NOMO-1 (cell line): ENCODE measurements around the gene ERC2.
A peak's percentile ranks its signal among the peaks of the same experiment; 100 is the strongest.
"Not testable (repeated sequence)": the region's sequence is repeated elsewhere in the genome, so short reads cannot be mapped to it uniquely, and the experiment has no call there.

Experiments used
- DNase-seq, 2 experiments: peaks; one replicate each; lab custom pipeline; 2025; ENCODE audit not compliant: unreplicated experiment in 2 of 2; lab: John Stamatoyannopoulos, UW

ERC2 gene

GRCh38 chr3:56318891-56319290, 149.4 kb downstream of the ERC2 start:
- DNase-seq, result no peak

- DNase-seq, result no peak
Observed at GRCh38 chr3:56316944-56317343, 151.3 kb downstream of the ERC2 start.

DNA sequence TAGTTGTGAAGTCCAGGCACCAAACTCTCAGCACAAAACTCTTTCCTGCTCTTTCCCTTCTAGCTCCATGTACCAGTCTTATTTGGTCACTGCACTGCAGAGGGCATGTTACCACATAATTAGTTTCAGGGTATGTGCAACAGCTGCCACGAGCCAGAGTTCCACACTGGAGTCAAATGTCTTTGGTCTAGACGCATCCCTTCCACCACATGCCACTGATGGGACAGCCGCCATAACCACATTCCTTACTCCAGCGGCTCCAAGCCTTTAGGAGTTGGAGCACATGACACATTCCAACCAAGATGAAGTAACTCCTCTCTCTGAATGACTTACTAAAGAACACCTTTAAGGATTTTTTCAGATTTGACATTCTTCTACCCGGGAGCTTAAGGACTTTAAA, 153.4 kb downstream of the ERC2 start:
- no peak for DNase-seq

DNA sequence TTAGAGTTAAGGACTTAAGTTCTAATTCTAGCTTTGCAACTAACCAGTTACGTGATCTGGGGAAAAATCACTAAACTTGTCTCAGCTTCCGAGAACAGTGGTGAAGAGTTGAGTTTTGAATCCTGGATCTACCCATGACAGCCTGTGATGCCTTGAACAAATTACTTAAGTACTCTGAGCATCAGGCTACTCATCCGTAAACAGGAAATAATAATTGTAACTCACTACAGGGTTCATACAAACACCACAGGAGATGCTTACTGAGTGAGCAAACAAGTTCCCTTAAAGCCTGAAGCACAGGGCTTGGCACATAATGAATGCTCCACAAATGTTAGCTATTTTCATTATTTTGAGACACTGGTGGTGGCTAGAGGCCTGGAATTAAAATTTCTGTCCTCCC, 158.8 kb downstream of the ERC2 start:
- no peak for DNase-seq

GRCh38 chr3:56308471-56308870, 159.8 kb downstream of the ERC2 start:
- DNase-seq, result no peak

DNA sequence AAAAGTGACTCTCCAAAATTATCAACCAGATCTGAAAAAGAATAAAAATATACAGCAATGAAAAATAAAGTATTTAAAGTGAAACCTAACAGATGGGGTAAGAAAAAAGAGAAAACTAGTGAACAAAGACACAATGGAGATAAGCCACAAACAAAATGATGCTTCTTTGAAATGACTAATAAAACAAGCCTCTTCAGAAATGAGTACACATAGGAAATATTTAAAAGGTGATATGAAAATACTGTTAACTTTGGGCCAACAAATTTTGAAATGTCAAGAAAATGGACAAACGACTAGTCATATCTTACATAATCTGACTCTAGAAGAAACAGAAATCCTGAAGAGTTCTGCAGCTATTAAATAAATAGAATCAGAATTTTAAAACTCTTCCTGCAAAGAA, 164.2 kb downstream of the ERC2 start:
- DNase-seq, result no peak

- peak; percentile 79 to 87 for DNase-seq
Observed at GRCh38 chr3:56303487-56303886, 164.8 kb downstream of the ERC2 start.

DNA sequence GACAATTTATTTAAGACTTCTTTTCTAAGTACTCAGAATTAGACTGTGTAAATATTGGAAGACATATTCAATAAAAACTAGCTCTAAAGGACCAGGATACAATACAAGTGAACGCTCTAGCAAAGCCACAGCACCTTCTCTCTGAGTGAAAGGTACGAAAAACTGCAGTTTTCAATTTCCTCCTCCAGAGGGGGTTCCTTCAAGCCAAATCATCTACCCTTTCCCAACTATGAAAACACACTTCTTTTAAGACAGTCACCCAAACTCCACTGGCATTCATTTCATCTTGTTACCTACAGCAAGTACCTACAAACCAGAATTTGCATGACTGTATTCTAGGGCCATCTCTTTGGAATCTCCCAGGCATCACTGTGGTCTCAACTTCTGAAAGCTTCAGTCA, 165.8 kb downstream of the ERC2 start:
- no peak for DNase-seq

- no peak for DNase-seq
Observed at GRCh38 chr3:56297281-56297840, 170.9 kb downstream of the ERC2 start.

DNA sequence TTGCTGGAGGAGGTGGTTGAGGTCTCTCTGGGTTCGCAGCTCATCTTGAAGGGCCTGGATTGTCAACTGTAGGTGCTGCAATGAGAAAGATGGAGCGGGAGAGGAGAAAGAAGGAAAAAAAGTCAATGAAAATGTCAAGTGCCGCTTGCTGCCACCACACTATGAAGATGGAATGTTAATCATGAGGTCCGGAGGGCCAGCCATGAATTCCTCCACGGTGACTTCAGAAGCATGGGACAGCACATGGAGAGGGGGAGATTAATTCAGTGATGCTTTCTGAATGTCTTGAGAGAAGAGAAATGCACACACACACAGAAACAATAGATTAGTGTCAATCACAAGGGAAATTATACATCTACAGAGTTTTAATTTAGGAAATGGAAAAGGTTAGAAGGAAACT, 171.9 kb downstream of the ERC2 start:
- DNase-seq, result no peak

- DNase-seq, result no peak
Observed at GRCh38 chr3:56295161-56295560, 173.1 kb downstream of the ERC2 start.

DNA sequence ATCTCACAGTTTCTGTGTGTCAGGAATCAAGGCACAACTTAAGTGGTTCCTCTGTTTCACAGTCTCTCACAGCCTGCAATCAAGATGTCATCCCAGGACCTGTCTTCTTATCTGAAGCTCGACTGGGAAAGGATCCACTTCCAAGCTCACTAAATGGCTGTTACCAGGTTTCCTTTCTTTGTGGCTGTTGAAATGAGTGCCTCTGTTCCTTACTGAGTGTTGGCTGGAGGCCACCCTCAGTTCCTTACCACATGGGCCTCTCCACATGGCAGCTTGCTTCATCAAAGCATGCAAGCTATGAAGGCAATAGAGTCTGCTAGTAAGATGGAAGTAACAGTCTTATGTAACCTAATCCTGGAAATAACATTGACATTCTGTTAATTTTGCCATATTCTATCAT, 174.0 kb downstream of the ERC2 start:
- no peak for DNase-seq

GRCh38 chr3:56291953-56292352, 176.3 kb downstream of the ERC2 start:
- DNase-seq, result no peak

DNA sequence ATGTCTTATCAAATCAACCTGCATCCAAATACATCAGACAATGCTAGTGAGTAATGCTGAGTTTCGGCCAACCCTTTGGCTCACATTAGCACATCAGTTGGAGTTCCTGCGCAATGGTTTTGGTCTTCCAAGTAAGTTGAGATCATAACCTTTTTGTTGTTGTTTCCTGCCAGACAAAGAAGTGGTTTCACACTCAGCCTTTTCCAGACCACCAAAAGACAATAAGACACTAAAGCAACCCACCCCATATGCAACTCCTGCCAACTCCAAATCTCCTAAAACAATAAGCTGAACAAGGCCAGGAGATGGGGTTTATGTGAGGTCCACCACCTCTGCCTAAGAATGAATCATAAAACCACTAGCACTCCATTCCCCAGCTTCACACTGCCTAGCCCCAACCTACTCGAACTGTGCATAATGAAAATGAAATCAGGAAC, 177.0 kb downstream of the ERC2 start:
- DNase-seq, result no peak

- DNase-seq, result no peak
Observed at GRCh38 chr3:56290374-56290773, 177.9 kb downstream of the ERC2 start.

GRCh38 chr3:56288258-56288657, 180.0 kb downstream of the ERC2 start:
- DNase-seq, result no peak

- peak in 1 of 2 experiments; percentile 25 for DNase-seq
Observed at GRCh38 chr3:56282341-56282740, 185.9 kb downstream of the ERC2 start.

DNA sequence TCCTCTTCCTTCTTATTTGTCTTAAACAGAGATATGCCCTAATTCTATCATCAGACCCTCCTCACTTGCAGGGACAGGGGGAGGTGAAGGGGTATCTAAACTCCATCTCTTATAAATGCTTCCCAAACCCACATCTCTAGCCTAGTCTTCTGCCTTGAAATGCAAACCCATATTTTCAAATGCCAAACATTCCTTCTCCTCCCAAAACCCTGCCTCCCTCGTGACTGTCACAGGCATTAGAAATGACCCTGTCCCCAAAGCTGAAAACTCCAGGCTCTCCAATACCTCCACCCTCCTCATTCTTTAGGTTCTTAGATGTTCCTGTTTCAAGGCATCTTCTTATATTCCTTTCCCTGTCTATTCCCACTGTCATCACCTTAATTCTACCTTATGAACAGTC, 191.0 kb downstream of the ERC2 start:
- DNase-seq, result no peak

DNA sequence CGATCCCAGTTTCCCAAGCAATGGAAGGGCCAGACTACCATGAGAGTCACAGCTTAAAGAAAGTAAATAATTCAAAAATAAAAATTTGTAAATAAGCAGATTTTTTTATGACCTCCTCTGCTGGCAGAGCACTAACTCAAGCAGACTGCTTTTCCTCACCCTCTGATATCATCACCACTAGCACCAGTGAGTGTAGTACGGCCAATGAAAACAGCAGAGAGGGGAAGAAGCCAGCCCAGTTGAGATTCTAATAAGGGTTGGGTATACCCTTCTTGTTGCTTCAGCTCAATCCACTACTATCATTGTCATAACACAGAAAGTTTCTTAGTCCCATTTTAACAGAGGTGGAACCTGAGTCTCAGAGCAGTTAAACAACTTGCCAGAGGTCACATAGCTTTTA, 193.1 kb downstream of the ERC2 start:
- no peak for DNase-seq

DNA sequence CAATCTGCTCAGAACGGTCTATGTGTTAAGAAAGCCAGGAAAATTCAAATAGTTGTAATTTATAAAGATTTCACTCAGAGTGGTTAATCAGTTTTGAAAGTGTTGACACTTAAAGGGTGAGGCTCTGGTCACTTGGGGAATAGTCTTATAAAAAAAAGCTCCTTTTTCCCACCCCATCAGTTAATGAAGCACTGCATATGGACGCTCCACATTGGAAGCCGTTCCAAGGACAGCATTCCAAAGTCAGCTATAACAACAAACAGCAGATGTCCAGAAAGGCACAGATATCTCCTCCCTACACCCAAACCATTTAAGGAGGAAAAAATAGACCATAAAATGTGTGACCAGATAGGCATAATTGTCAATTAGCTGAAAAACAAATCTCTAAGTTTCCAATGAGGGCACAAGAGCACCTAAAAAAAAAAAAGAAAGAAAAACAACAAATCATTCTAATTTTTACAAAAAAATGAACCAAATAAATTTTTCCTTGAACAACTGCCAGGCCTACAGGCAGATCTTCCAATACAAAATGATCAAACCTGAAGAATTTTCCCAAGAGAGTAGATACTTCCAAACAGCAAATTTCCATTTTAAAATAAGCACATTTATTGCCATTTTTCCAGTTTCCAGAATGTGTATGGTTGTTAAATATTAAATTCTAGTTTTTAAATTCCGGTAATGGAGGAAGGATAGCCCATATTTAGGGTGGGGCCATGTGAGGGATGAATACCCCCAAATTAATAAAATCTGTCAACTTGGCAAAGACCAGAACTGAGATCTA, 198.3 kb downstream of the ERC2 start:
- DNase-seq, result no peak

GRCh38 chr3:56268616-56269383, 199.5 kb downstream of the ERC2 start:
- DNase-seq, result no peak

DNA sequence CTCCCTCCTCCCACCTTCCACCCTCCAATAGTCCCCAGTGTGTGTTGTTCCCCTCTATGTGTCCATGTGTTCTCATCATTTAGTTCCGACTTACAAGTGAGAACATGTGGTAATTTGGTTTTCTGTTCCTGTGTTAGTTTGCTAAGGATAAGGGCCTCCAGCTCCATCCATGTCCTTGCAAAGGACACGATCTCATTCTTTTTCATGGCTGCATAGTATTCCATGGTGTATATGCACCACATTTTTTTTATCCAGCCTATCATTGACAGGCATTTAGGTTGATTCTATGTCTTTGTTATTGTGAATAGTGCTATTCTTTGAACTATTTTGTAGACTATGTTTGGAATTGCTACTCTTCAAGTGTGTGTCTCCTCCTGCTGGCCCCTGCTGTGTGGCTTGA, 206.4 kb downstream of the ERC2 start:
- not testable (repeated sequence) for DNase-seq
